H9 (cell line): Measurements from ENCODE around the gene YKT6. TPM values are rescaled to one million over a fixed set of nuclear protein-coding genes. Genes with fewer than 3 reads are reported as not detected.

Experiments
- DNase-seq: peaks from one replicate; pipeline ENCODE4 v3.0.0-alpha.2; 2017
- H2AFZ ChIP-seq: one replicate; pipeline ENCODE4 v1.6.1; 2013; ENCODE audit warnings: mild to moderate bottlenecking, low read length, control low read depth, moderate library complexity
- H2AK5ac ChIP-seq: 2 replicates; pipeline ENCODE4 v1.6.1; 2013; ENCODE audit warnings: low read length, control low read depth, mixed read lengths; ENCODE audit not compliant: insufficient read length
- H2BK120ac ChIP-seq: one replicate; pipeline ENCODE4 v1.6.1; 2013; ENCODE audit warnings: low read depth, mild to moderate bottlenecking, low read length, control low read depth, inconsistent platforms; ENCODE audit not compliant: poor library complexity, severe bottlenecking
- H2BK12ac ChIP-seq: 2 replicates; pipeline ENCODE4 v1.6.1; 2013; ENCODE audit warnings: low read length, control low read depth, mixed read lengths, low read depth; ENCODE audit not compliant: insufficient read length
- H2BK15ac ChIP-seq: 2 replicates; pipeline ENCODE4 v1.6.1; 2013; ENCODE audit warnings: low read depth, low read length, control low read depth
- H2BK20ac ChIP-seq: one replicate; pipeline ENCODE4 v1.6.1; 2013; ENCODE audit warnings: low read depth, mild to moderate bottlenecking, low read length, control low read depth, inconsistent platforms; ENCODE audit not compliant: poor library complexity, severe bottlenecking
- H2BK5ac ChIP-seq: 2 replicates; pipeline ENCODE4 v1.6.1; 2013; ENCODE audit warnings: low read length, control low read depth, mixed read lengths; ENCODE audit not compliant: insufficient read length
- H3K14ac ChIP-seq: 2 replicates; pipeline ENCODE4 v1.6.1; 2013; ENCODE audit warnings: low read length, control low read depth; ENCODE audit not compliant: insufficient read depth
- H3K18ac ChIP-seq: 2 replicates; pipeline ENCODE4 v1.6.1; 2013; ENCODE audit warnings: low read depth, mild to moderate bottlenecking, mixed read lengths, low read length, control low read depth; ENCODE audit not compliant: insufficient read length
- H3K23ac ChIP-seq: 2 replicates; pipeline ENCODE4 v1.6.1; 2013; ENCODE audit warnings: low read length, control low read depth, mixed read lengths, low read depth; ENCODE audit not compliant: insufficient read length
- H3K23me2 ChIP-seq: 2 replicates; pipeline ENCODE4 v1.6.1; 2013; ENCODE audit warnings: low read depth, mild to moderate bottlenecking, mixed read lengths, low read length, control low read depth; ENCODE audit not compliant: insufficient read length, poor library complexity, severe bottlenecking
- H3K27ac ChIP-seq: 2 replicates; pipeline ENCODE4 v1.5.1; 2013; ENCODE audit warnings: low read length, control low read depth, mixed read lengths, low read depth; ENCODE audit not compliant: insufficient read length
- H3K27me3 ChIP-seq: 2 replicates; pipeline ENCODE4 v1.6.1; 2013; ENCODE audit warnings: low read length, control low read depth, inconsistent platforms; ENCODE audit not compliant: insufficient read depth
- H3K4ac ChIP-seq: 2 replicates; pipeline ENCODE4 v1.6.1; 2013; ENCODE audit warnings: low read depth, mild to moderate bottlenecking, control low read depth, inconsistent platforms, low read length, moderate library complexity
- H3K4me1 ChIP-seq: 2 replicates; pipeline ENCODE4 v1.6.1; 2013; ENCODE audit warnings: low read length, control low read depth, inconsistent platforms; ENCODE audit not compliant: insufficient read depth
- H3K4me2 ChIP-seq: 2 replicates; pipeline ENCODE4 v1.6.1; 2013; ENCODE audit warnings: low read length, control low read depth, mixed read lengths; ENCODE audit not compliant: insufficient read length, insufficient read depth
- H3K56ac ChIP-seq: 2 replicates; pipeline ENCODE4 v1.6.1; 2013; ENCODE audit warnings: low read depth, mild to moderate bottlenecking, mixed read lengths, low read length, control low read depth; ENCODE audit not compliant: insufficient read length
- H3K79me1 ChIP-seq: 2 replicates; pipeline ENCODE4 v1.6.1; 2013; ENCODE audit warnings: low read depth, mild to moderate bottlenecking, moderate library complexity, low read length, control low read depth, inconsistent platforms; ENCODE audit not compliant: insufficient read depth, poor library complexity, severe bottlenecking
- H3K79me2 ChIP-seq: 2 replicates; pipeline ENCODE4 v1.6.1; 2013; ENCODE audit warnings: low read length, control low read depth, inconsistent platforms; ENCODE audit not compliant: insufficient read depth
- H3K9ac ChIP-seq: 2 replicates; pipeline ENCODE4 v1.6.1; 2013; ENCODE audit warnings: low read length, control low read depth, mixed read lengths; ENCODE audit not compliant: insufficient read length; ENCODE audit errors: extremely low read depth
- H3K9me3 ChIP-seq: one replicate; pipeline ENCODE4 v1.6.1; 2013; ENCODE audit warnings: low read depth, low read length, inconsistent platforms; ENCODE audit not compliant: control insufficient read depth
- H3T11ph ChIP-seq: one replicate; pipeline ENCODE4 v1.6.1; 2013; ENCODE audit warnings: mild to moderate bottlenecking, low read length, control low read depth, inconsistent platforms
- H4K20me1 ChIP-seq: one replicate; pipeline ENCODE4 v1.6.1; 2013; ENCODE audit not compliant: control insufficient read depth, insufficient read length, insufficient read depth
- H4K5ac ChIP-seq: 2 replicates; pipeline ENCODE4 v1.6.1; 2013; ENCODE audit warnings: low read depth, mild to moderate bottlenecking, mixed read lengths, low read length, control low read depth; ENCODE audit not compliant: insufficient read length
- H4K8ac ChIP-seq: replicated peaks from 2 replicates; pipeline ENCODE4 v1.6.1; 2013; ENCODE audit warnings: low read length, control low read depth, mixed read lengths, low read depth; ENCODE audit not compliant: insufficient read length
- H4K91ac ChIP-seq: 2 replicates; pipeline ENCODE4 v1.6.1; 2013; ENCODE audit warnings: low read depth, mild to moderate bottlenecking, moderate library complexity, mixed read lengths, low read length, control low read depth; ENCODE audit not compliant: insufficient read length
- H3K27ac Mint-ChIP-seq, 3 experiments: 2 replicates in 2 of 3; 3 replicates in 1 of 3; pipeline ENCODE4 v1.8.0; 2020 to 2021; ENCODE audit warnings: mixed read lengths in 3 of 3, mild to moderate bottlenecking in 1 of 3, moderate library complexity in 1 of 3
- H3K27me3 Mint-ChIP-seq: 2 replicates; pipeline ENCODE4 v1.8.0; 2021; ENCODE audit warnings: low read depth, mild to moderate bottlenecking, moderate library complexity, mixed read lengths
- H3K36me3 Mint-ChIP-seq, 3 experiments: 2 replicates in 2 of 3; 3 replicates in 1 of 3; pipeline ENCODE4 v1.8.0; 2020 to 2021; ENCODE audit warnings: low read depth in 3 of 3, mixed read lengths in 3 of 3; ENCODE audit not compliant: insufficient read depth in 1 of 3
- H3K4me1 Mint-ChIP-seq, 2 experiments: 2 replicates each; pipeline ENCODE4 v1.8.0; 2020; ENCODE audit warnings: mixed read lengths in 2 of 2
- H3K4me3 Mint-ChIP-seq, 2 experiments: 2 replicates in 1 of 2; 3 replicates in 1 of 2; pipeline ENCODE4 v1.8.0; 2020 to 2021; ENCODE audit warnings: mild to moderate bottlenecking in 2 of 2, mixed read lengths in 2 of 2, moderate library complexity in 1 of 2
- H3K9me3 Mint-ChIP-seq, 2 experiments: 2 replicates in 1 of 2; 3 replicates in 1 of 2; pipeline ENCODE4 v1.8.0; 2020; ENCODE audit warnings: mild to moderate bottlenecking in 2 of 2, mixed read lengths in 2 of 2, moderate library complexity in 1 of 2
- WGBS: extraction: QIAGEN DNeasy Blood & Tissue Kit; methylation state at CpG from one replicate; pipeline ENCODE4 v1.1.7; 2013; ENCODE audit warnings: missing lambda C conversion rate, low lambda C conversion rate, mixed read lengths; ENCODE audit not compliant: insufficient read length; ENCODE audit errors: extremely low coverage; 5-methylcytosine and 5-hydroxymethylcytosine counted together
- total RNA-seq: library from RNA; stranded (reverse); gene quantifications from 2 replicates; pipeline ENCODE4 v1.2.1, GENCODE V29; 2021
- TF ChIP-seq, protein P1 (sequence below): fragments of 200-600 bp; sonication (generic); conservative IDR thresholded peaks from 3 replicates; pipeline ENCODE4 v1.8.0; 2021; ENCODE audit warnings: antibody characterized with exemption, mild to moderate bottlenecking

Gene YKT6
- total RNA-seq, 1 experiment from 2014 or later: 104 TPM

DNA sequence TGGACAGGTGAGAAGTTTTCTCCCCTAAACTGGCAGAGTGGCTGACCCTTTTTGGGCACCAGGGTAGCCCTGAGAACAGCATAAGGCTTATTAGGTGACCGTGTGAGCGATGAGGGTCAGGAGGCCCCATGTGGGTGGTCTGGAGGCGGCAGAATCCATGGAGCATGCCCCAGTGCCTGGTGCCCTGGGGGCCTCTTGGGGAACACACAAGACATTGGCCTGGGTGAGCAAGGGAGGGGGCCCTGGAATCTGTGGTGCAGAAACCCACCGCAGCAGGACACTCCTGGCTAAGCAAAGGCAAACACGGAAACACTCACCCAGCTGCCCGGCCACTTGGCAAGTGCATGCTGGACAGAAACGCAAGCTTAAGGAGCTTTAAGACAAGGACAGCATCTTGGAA, 29.5 kb downstream of the YKT6 start:
- Histone ChIP-seq H4K20me1 (no peaks in the 10 kb centered on the region), H3K27me3 (no peaks in the 10 kb centered on the region), H4K91ac (no peak overlapping the region), H3K4me1 (no peaks in the 10 kb centered on the region), H3K27ac (no peak overlapping the region), H4K8ac (no peak overlapping the region), H3K14ac (no peak overlapping the region), H3K23ac (no peak overlapping the region), H2BK20ac (no peak overlapping the region), H2BK15ac (no peak overlapping the region), H2AFZ (no peak overlapping the region), H3K79me1 (no peaks in the 10 kb centered on the region), H3K4ac (no peak overlapping the region), H3K4me2 (no peak overlapping the region), H3K79me2 (no peaks in the 10 kb centered on the region), H4K5ac (no peak overlapping the region), H3K23me2 (no peaks in the 10 kb centered on the region), H2BK12ac (no peak overlapping the region), H3K18ac (no peak overlapping the region), H3K56ac (no peak overlapping the region), H2BK5ac (no peak overlapping the region), H2AK5ac (no peak overlapping the region), H3K9ac (no peak overlapping the region), H3T11ph (no peak overlapping the region), H2BK120ac (no peak overlapping the region), H3K9me3 (no peaks in the 10 kb centered on the region)
- no CpG with 5 or more reads among the region's 7 CpGs for WGBS
- Mint-ChIP-seq H3K27ac (no peak overlapping the region), H3K4me1 (peaks cover 0 to 7% of the 10 kb centered on the region in 2 experiments; a peak in 2 of 4 replicates), H3K36me3 (no peaks in the 10 kb centered on the region), H3K9me3 (no peaks in the 10 kb centered on the region), H3K4me3 (no peak overlapping the region), H3K27me3 (no peaks in the 10 kb centered on the region; the same call in 1 of the 2 replicates)
- TF ChIP-seq, protein P1, sequence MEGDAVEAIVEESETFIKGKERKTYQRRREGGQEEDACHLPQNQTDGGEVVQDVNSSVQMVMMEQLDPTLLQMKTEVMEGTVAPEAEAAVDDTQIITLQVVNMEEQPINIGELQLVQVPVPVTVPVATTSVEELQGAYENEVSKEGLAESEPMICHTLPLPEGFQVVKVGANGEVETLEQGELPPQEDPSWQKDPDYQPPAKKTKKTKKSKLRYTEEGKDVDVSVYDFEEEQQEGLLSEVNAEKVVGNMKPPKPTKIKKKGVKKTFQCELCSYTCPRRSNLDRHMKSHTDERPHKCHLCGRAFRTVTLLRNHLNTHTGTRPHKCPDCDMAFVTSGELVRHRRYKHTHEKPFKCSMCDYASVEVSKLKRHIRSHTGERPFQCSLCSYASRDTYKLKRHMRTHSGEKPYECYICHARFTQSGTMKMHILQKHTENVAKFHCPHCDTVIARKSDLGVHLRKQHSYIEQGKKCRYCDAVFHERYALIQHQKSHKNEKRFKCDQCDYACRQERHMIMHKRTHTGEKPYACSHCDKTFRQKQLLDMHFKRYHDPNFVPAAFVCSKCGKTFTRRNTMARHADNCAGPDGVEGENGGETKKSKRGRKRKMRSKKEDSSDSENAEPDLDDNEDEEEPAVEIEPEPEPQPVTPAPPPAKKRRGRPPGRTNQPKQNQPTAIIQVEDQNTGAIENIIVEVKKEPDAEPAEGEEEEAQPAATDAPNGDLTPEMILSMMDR: no peak
- DNase-seq: no peak
